NT2/D1 (cell line): Measurements from ENCODE around the gene DAB2IP.

ENCODE experiments used
- SUZ12 ChIP-seq: IDR thresholded peaks from 2 replicates; pipeline ENCODE4 v1.6.1; 2011; ENCODE audit not compliant: insufficient read length, insufficient read depth; ENCODE audit errors: extremely low read depth
- YY1 ChIP-seq: IDR thresholded peaks from 2 replicates; pipeline ENCODE4 v1.6.1; 2011; ENCODE audit not compliant: insufficient read length, insufficient read depth
- ZNF274 ChIP-seq: IDR thresholded peaks from 2 replicates; pipeline ENCODE4 v1.6.1; 2011; ENCODE audit warnings: mild to moderate bottlenecking, low read depth, low read length

- no peak for TF ChIP-seq YY1
- no peak for TF ChIP-seq ZNF274
- no peak for TF ChIP-seq SUZ12
Measured at GRCh38 chr9:121776001-121776738, 124.7 kb downstream of the DAB2IP start.
